ENCODE measurements around the gene SPATA6. TPM values are rescaled to one million over a fixed set of nuclear protein-coding genes. Genes with fewer than 3 reads are reported as not detected.

SPATA6 gene
- total and polyA plus RNA-seq, 2 experiments from 2014 or later = 10.6 to 13.3 TPM

DNA sequence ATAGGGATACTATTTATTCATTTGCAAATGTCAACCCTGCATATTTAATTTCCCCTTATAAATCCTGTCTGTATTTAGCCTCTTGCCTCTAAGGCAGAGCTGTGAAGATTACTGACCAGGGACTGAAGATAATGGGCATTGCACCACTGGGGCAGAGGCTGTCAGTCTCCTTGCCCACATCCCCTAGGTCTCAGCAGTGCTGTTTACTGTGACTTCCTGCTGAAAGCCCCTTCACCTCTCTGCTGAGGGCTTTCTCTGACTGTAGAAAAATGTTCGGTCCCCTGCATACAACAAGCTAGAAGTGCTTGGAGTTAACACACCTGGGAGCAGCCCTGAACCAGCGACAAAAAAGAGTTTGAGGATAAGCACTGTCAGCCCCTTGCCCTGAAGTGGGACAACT lies 220.7 kb downstream of the SPATA6 start:
- H4K20me1 ChIP-seq (replicated peaks; ENCODE audit: insufficient read depth) = no peaks in the 10 kb centered on the region

More for the DNA sequence above, 220.7 kb downstream of the SPATA6 start:
- Histone ChIP-seq H2AFZ (no peak overlapping the region), H3K4me3 (no peak overlapping the region), H3K4me1 (ENCODE audit: insufficient read depth) (no peaks in the 10 kb centered on the region), H3K27me3 (ENCODE audit: insufficient read depth) (no peaks in the 10 kb centered on the region), H3K36me3 (ENCODE audit: insufficient read depth) (no peaks in the 10 kb centered on the region), H3K27ac (ENCODE audit: low read depth) (no peak overlapping the region), H3F3A (replicated peaks; ENCODE audit: low read depth) (no peaks in the 10 kb centered on the region), H3K79me2 (replicated peaks; ENCODE audit: insufficient read depth) (no peaks in the 10 kb centered on the region), H3K4me2 (no peak overlapping the region), H3K9me2 (ENCODE audit: insufficient read depth) (no peaks in the 10 kb centered on the region)
- Mint-ChIP-seq H3K27ac (no peak overlapping the region), H3K27me3 (ENCODE audit: insufficient read depth, low read depth, poor library complexity) (peaks cover 2% of the 10 kb centered on the region), H3K4me1 (peaks cover 6% of the 10 kb centered on the region), H3K4me3 (no peak overlapping the region), H3K36me3 (ENCODE audit: low read depth) (no peaks in the 10 kb centered on the region), H3K9me3 (no peaks in the 10 kb centered on the region)
- TF ChIP-seq CREB1 (CRISPR knock-in tag; IDR thresholded peaks at IDR 0.05; ENCODE audit: low read depth) = no peak
- TF ChIP-seq, protein P1, sequence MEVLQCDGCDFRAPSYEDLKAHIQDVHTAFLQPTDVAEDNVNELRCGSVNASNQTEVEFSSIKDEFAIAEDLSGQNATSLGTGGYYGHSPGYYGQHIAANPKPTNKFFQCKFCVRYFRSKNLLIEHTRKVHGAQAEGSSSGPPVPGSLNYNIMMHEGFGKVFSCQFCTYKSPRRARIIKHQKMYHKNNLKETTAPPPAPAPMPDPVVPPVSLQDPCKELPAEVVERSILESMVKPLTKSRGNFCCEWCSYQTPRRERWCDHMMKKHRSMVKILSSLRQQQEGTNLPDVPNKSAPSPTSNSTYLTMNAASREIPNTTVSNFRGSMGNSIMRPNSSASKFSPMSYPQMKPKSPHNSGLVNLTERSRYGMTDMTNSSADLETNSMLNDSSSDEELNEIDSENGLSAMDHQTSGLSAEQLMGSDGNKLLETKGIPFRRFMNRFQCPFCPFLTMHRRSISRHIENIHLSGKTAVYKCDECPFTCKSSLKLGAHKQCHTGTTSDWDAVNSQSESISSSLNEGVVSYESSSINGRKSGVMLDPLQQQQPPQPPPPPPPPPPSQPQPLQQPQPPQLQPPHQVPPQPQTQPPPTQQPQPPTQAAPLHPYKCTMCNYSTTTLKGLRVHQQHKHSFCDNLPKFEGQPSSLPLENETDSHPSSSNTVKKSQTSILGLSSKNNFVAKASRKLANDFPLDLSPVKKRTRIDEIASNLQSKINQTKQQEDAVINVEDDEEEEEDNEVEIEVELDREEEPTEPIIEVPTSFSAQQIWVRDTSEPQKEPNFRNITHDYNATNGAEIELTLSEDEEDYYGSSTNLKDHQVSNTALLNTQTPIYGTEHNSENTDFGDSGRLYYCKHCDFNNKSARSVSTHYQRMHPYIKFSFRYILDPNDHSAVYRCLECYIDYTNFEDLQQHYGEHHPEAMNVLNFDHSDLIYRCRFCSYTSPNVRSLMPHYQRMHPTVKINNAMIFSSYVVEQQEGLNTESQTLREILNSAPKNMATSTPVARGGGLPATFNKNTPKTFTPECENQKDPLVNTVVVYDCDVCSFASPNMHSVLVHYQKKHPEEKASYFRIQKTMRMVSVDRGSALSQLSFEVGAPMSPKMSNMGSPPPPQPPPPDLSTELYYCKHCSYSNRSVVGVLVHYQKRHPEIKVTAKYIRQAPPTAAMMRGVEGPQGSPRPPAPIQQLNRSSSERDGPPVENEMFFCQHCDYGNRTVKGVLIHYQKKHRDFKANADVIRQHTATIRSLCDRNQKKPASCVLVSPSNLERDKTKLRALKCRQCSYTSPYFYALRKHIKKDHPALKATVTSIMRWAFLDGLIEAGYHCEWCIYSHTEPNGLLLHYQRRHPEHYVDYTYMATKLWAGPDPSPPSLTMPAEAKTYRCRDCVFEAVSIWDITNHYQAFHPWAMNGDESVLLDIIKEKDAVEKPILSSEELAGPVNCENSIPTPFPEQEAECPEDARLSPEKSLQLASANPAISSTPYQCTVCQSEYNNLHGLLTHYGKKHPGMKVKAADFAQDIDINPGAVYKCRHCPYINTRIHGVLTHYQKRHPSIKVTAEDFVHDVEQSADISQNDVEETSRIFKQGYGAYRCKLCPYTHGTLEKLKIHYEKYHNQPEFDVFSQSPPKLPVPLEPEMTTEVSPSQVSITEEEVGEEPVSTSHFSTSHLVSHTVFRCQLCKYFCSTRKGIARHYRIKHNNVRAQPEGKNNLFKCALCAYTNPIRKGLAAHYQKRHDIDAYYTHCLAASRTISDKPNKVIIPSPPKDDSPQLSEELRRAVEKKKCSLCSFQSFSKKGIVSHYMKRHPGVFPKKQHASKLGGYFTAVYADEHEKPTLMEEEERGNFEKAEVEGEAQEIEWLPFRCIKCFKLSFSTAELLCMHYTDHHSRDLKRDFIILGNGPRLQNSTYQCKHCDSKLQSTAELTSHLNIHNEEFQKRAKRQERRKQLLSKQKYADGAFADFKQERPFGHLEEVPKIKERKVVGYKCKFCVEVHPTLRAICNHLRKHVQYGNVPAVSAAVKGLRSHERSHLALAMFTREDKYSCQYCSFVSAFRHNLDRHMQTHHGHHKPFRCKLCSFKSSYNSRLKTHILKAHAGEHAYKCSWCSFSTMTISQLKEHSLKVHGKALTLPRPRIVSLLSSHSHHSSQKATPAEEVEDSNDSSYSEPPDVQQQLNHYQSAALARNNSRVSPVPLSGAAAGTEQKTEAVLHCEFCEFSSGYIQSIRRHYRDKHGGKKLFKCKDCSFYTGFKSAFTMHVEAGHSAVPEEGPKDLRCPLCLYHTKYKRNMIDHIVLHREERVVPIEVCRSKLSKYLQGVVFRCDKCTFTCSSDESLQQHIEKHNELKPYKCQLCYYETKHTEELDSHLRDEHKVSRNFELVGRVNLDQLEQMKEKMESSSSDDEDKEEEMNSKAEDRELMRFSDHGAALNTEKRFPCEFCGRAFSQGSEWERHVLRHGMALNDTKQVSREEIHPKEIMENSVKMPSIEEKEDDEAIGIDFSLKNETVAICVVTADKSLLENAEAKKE (CRISPR knock-in tag; IDR thresholded peaks at IDR 0.05) = no peak
- TF ChIP-seq ZNF331 (CRISPR knock-in tag; IDR thresholded peaks at IDR 0.05; ENCODE audit: low read depth) = no peak
- TF ChIP-seq NANOG (IDR thresholded peaks at IDR 0.05; ENCODE audit: borderline replicate concordance) = no peak
- TF ChIP-seq STAT1 (IDR thresholded peaks at IDR 0.05; ENCODE audit: unreplicated experiment) = no peak
- no peak for TF ChIP-seq JUNB (IDR thresholded peaks at IDR 0.05; ENCODE audit: unreplicated experiment)
- TF ChIP-seq, protein P2, sequence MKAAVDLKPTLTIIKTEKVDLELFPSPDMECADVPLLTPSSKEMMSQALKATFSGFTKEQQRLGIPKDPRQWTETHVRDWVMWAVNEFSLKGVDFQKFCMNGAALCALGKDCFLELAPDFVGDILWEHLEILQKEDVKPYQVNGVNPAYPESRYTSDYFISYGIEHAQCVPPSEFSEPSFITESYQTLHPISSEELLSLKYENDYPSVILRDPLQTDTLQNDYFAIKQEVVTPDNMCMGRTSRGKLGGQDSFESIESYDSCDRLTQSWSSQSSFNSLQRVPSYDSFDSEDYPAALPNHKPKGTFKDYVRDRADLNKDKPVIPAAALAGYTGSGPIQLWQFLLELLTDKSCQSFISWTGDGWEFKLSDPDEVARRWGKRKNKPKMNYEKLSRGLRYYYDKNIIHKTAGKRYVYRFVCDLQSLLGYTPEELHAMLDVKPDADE (IDR thresholded peaks at IDR 0.05) = no peak
- no peak for TF ChIP-seq ZNF114 (CRISPR knock-in tag; IDR thresholded peaks at IDR 0.05)
- ATAC-seq (no peak), DNase-seq (ENCODE audit: low spot score) (no peak)
